ENCODE measurements around the gene SH3RF3.

The SH3RF3 gene

GRCh38 chr2:109454304-109454703 is 325.3 kb downstream of the SH3RF3 start:
- WGBS, 2 experiments, result 85 to 87% methylated on average over 6 of the region's 6 CpGs
- H3K4me3 ChIP-seq (ENCODE audit: insufficient read depth, low read depth, low read length), result no peak overlapping the region
- no peak overlapping the region for H3K27ac ChIP-seq (ENCODE audit: insufficient read depth, low read depth, low read length, poor library complexity, severe bottlenecking)
- H3K27me3 ChIP-seq (ENCODE audit: control insufficient read depth, insufficient read depth, low read length, poor library complexity, severe bottlenecking), result no peaks in the 10 kb centered on the region
- no peaks in the 10 kb centered on the region for H3K9me3 ChIP-seq (ENCODE audit: control insufficient read depth, low read length)
- H3K4me1 ChIP-seq (ENCODE audit: control insufficient read depth, insufficient read depth, low read length), result no peaks in the 10 kb centered on the region
- H3K36me3 ChIP-seq (ENCODE audit: control insufficient read depth, insufficient read depth, low read length), result no peaks in the 10 kb centered on the region

- Histone ChIP-seq H3K27ac (ENCODE audit: insufficient read depth, low read depth, low read length, poor library complexity, severe bottlenecking) (no peak overlapping the region), H3K4me1 (ENCODE audit: control insufficient read depth, insufficient read depth, low read length) (no peaks in the 10 kb centered on the region), H3K4me3 (ENCODE audit: insufficient read depth, low read depth, low read length) (no peak overlapping the region), H3K27me3 (ENCODE audit: control insufficient read depth, insufficient read depth, low read length, poor library complexity, severe bottlenecking) (no peaks in the 10 kb centered on the region), H3K36me3 (ENCODE audit: control insufficient read depth, insufficient read depth, low read length) (no peaks in the 10 kb centered on the region), H3K9me3 (ENCODE audit: control insufficient read depth, low read length) (no peaks in the 10 kb centered on the region)
- WGBS, 2 experiments, result 93 to 96% methylated on average over 7 of the region's 7 CpGs
Measured at GRCh38 chr2:109454765-109455394, 325.9 kb downstream of the SH3RF3 start.

DNA sequence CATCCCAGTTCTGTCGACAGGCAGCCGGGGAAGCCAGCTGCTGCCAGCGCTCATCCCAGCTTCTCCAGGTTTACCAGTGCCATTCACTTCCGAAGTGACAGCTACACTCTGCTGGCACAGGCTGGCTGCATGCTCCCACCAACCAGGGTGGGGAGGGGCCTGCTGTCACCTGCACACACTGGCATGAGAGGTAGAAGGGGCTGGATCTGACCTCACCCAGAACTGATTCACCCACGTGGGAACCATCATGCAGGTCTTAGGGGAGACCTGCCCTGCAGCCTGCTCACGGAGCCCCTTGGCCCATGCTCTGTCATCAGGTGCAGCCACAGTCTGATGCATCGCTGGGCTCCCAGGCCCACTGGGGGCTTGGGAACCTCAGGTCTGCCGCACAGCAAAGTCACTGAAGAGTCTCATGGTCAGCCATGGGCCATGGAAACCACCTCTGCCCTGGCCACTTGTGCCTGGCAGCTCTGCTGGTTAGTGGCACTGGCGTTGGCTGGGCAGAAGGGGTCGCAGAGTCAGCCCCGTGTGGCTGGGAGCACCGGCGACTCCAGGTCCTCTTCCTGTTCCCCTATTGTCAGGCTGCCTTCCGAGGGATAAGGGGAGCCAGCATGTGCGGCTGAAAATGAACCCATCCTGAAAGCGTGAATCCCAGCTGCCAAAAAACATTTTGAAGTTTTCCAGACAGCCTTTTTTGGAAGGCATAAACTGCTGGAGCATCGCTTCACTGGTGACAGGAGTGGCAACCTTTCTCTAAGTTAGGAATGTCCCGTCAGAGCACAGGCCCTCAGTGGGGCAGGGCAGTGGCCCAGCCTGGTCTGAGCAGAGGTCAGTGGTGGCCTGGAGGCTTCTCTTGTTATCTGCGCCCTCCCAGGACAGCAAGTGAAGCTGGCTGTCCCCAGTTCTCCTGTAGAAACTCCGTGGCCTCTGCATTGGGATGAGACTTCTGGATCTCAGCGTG is 327.0 kb downstream of the SH3RF3 start:
- Histone ChIP-seq H3K27ac (ENCODE audit: insufficient read depth, low read depth, low read length, poor library complexity, severe bottlenecking) (no peak overlapping the region), H3K4me1 (ENCODE audit: control insufficient read depth, insufficient read depth, low read length) (no peaks in the 10 kb centered on the region), H3K36me3 (ENCODE audit: control insufficient read depth, insufficient read depth, low read length) (no peaks in the 10 kb centered on the region), H3K9me3 (ENCODE audit: control insufficient read depth, low read length) (no peaks in the 10 kb centered on the region), H3K27me3 (ENCODE audit: control insufficient read depth, insufficient read depth, low read length, poor library complexity, severe bottlenecking) (no peaks in the 10 kb centered on the region), H3K4me3 (ENCODE audit: insufficient read depth, low read depth, low read length) (no peak overlapping the region)
- WGBS, 2 experiments, result 86 to 87% methylated on average over 21 of the region's 21 CpGs

DNA sequence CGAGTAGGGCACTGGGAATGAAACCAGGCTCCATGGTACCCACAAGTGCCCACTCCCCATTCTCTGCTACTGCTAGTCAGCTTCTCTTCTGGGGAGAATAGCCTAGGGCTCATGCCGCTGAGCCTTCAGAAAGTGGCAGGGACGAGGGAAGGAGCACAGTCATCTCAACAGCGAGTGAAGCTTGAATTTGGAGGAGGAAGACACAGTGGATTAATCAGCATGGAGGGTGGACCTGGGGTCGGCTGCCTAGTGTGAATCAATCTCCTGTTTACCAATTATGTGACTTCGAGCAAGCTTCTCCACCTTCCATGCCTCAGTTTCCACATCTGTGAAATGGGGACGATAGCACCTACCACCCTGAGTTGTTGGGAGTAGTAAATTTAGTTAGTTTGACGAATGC is 327.8 kb downstream of the SH3RF3 start:
- Histone ChIP-seq H3K27me3 (ENCODE audit: control insufficient read depth, insufficient read depth, low read length, poor library complexity, severe bottlenecking) (no peaks in the 10 kb centered on the region), H3K36me3 (ENCODE audit: control insufficient read depth, insufficient read depth, low read length) (no peaks in the 10 kb centered on the region), H3K27ac (ENCODE audit: insufficient read depth, low read depth, low read length, poor library complexity, severe bottlenecking) (no peak overlapping the region), H3K4me1 (ENCODE audit: control insufficient read depth, insufficient read depth, low read length) (no peaks in the 10 kb centered on the region), H3K4me3 (ENCODE audit: insufficient read depth, low read depth, low read length) (no peak overlapping the region), H3K9me3 (ENCODE audit: control insufficient read depth, low read length) (no peaks in the 10 kb centered on the region)
- 91 to 94% methylated on average over 6 to 8 of the region's 8 CpGs for WGBS, 2 experiments

DNA sequence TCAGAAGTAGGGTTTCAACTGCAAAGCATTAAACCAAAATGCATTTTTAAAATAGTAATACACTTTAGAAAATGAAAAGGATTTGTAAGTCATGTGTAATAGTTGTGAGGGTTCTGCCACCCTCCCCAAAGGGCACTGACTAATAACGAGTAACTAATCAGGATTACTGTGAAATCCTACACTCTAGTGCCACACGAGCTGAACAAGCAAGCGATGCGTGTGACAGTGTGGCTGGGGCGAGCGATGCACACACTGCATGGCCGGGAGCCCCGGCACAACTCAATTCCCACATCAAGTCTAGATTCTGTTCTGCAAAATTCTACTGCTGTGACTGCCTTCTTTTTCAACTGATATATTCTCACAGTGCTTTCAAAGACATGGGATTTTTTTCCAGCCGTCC is 328.4 kb downstream of the SH3RF3 start:
- Histone ChIP-seq H3K4me3 (ENCODE audit: insufficient read depth, low read depth, low read length) (no peak overlapping the region), H3K27ac (ENCODE audit: insufficient read depth, low read depth, low read length, poor library complexity, severe bottlenecking) (no peak overlapping the region), H3K36me3 (ENCODE audit: control insufficient read depth, insufficient read depth, low read length) (no peaks in the 10 kb centered on the region), H3K9me3 (ENCODE audit: control insufficient read depth, low read length) (no peaks in the 10 kb centered on the region), H3K4me1 (ENCODE audit: control insufficient read depth, insufficient read depth, low read length) (no peaks in the 10 kb centered on the region), H3K27me3 (ENCODE audit: control insufficient read depth, insufficient read depth, low read length, poor library complexity, severe bottlenecking) (no peaks in the 10 kb centered on the region)
- WGBS, 2 experiments, result 91 to 93% methylated on average over 9 of the region's 9 CpGs

- Histone ChIP-seq H3K4me3 (ENCODE audit: insufficient read depth, low read depth, low read length) (no peak overlapping the region), H3K9me3 (ENCODE audit: control insufficient read depth, low read length) (no peaks in the 10 kb centered on the region), H3K36me3 (ENCODE audit: control insufficient read depth, insufficient read depth, low read length) (no peaks in the 10 kb centered on the region), H3K4me1 (ENCODE audit: control insufficient read depth, insufficient read depth, low read length) (no peaks in the 10 kb centered on the region), H3K27ac (ENCODE audit: insufficient read depth, low read depth, low read length, poor library complexity, severe bottlenecking) (no peak overlapping the region), H3K27me3 (ENCODE audit: control insufficient read depth, insufficient read depth, low read length, poor library complexity, severe bottlenecking) (no peaks in the 10 kb centered on the region)
- WGBS, 2 experiments, result 74 to 81% methylated on average over 7 of the region's 7 CpGs
Measured at GRCh38 chr2:109457794-109458193, 328.8 kb downstream of the SH3RF3 start.

- no peaks in the 10 kb centered on the region for H3K36me3 ChIP-seq (ENCODE audit: control insufficient read depth, insufficient read depth, low read length)
- no peak overlapping the region for H3K4me3 ChIP-seq (ENCODE audit: insufficient read depth, low read depth, low read length)
- WGBS, 2 experiments, result 88 to 100% methylated on average over 1 of the region's 1 CpG
- no peak overlapping the region for H3K27ac ChIP-seq (ENCODE audit: insufficient read depth, low read depth, low read length, poor library complexity, severe bottlenecking)
- H3K9me3 ChIP-seq (ENCODE audit: control insufficient read depth, low read length), result no peaks in the 10 kb centered on the region
- no peaks in the 10 kb centered on the region for H3K4me1 ChIP-seq (ENCODE audit: control insufficient read depth, insufficient read depth, low read length)
- H3K27me3 ChIP-seq (ENCODE audit: control insufficient read depth, insufficient read depth, low read length, poor library complexity, severe bottlenecking), result no peaks in the 10 kb centered on the region
Measured at GRCh38 chr2:109458512-109458911, 329.5 kb downstream of the SH3RF3 start.

DNA sequence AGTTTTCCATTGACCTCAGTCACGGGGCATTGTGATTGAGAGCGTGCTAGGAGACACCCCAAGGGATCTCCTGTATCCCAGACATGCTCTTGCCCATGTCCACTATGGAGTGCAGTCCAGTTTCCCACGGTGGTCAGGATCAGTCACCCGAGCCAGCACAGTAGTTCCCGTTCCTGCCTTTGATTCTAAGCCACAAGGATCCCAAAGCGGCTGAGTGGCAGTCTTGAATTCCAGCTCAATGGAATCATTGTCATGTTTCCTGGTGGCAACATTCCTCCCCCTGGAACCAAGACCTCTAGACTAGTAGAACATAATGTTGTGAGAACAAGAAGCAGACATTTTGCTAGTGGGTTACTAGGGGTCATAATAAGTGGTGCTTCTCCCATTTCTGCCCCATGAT is 330.5 kb downstream of the SH3RF3 start:
- Histone ChIP-seq H3K9me3 (ENCODE audit: control insufficient read depth, low read length) (no peaks in the 10 kb centered on the region), H3K36me3 (ENCODE audit: control insufficient read depth, insufficient read depth, low read length) (no peaks in the 10 kb centered on the region), H3K4me3 (ENCODE audit: insufficient read depth, low read depth, low read length) (no peak overlapping the region), H3K4me1 (ENCODE audit: control insufficient read depth, insufficient read depth, low read length) (no peaks in the 10 kb centered on the region), H3K27ac (ENCODE audit: insufficient read depth, low read depth, low read length, poor library complexity, severe bottlenecking) (no peak overlapping the region), H3K27me3 (ENCODE audit: control insufficient read depth, insufficient read depth, low read length, poor library complexity, severe bottlenecking) (no peaks in the 10 kb centered on the region)
- WGBS, 2 experiments, result 89 to 94% methylated on average over 6 of the region's 6 CpGs

DNA sequence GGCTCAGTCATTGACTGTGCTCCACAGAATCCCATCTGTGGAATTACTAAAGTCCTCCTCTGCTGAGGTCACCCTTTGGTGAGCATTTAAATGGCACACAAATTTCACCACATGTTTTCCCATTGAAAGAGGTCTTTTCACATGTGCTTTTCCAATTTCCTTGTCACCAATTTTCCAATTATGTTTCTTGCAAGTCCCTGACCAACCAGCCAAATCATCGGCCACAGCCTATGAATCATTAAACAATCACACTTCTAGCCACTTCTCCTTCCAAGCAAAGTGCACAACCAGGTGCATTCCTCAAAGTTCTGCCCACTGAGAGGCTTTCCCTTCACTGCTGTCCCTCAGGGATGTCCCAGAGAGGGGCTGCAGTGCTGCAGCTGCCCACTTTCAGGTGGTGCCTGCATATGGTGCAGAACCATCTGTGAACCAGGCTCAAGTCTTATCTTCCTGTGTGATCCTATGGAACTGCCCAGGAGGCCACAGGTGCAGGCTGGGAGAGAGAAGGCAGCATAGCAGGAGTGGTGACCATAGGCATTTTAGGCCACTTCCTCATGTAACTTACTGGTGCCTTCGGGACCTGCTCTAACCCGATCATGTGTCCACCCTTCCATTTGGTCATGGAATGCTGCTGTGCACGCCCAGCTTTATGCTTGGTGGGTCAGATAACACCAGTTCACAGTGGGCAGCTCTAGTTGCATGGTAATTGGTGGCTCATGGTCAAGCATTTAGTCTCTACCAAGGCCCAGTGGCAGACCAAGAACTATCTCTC is 331.7 kb downstream of the SH3RF3 start:
- Histone ChIP-seq H3K36me3 (ENCODE audit: control insufficient read depth, insufficient read depth, low read length) (no peaks in the 10 kb centered on the region), H3K4me1 (ENCODE audit: control insufficient read depth, insufficient read depth, low read length) (no peaks in the 10 kb centered on the region), H3K27me3 (ENCODE audit: control insufficient read depth, insufficient read depth, low read length, poor library complexity, severe bottlenecking) (no peaks in the 10 kb centered on the region), H3K27ac (ENCODE audit: insufficient read depth, low read depth, low read length, poor library complexity, severe bottlenecking) (no peak overlapping the region), H3K4me3 (ENCODE audit: insufficient read depth, low read depth, low read length) (no peak overlapping the region), H3K9me3 (ENCODE audit: control insufficient read depth, low read length) (no peaks in the 10 kb centered on the region)
- WGBS, 2 experiments, result 91 to 93% methylated on average over 4 of the region's 4 CpGs

DNA sequence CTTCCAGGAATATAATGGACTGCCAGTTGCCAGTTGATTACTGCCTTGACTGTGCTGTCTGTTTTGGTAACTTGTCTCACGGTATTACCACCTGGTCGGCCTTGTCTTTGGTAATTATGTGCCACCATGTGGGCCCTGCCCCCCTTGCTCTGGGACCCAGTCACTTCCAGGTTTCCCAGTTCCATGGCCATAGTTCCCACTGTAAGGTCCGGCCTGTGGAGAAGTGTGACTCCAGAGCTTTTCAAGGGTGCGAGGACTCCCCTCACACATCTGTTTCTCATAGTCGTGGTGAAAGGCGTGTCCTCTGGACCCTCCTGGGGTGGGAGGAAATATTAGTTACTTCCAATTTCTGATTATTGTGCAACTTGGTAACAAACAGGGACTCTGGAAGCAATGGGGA is 334.2 kb downstream of the SH3RF3 start:
- 74 to 77% methylated on average over 6 of the region's 6 CpGs for WGBS, 2 experiments
- no peaks in the 10 kb centered on the region for H3K27me3 ChIP-seq (ENCODE audit: control insufficient read depth, insufficient read depth, low read length, poor library complexity, severe bottlenecking)
- no peak overlapping the region for H3K4me3 ChIP-seq (ENCODE audit: insufficient read depth, low read depth, low read length)
- no peak overlapping the region for H3K27ac ChIP-seq (ENCODE audit: insufficient read depth, low read depth, low read length, poor library complexity, severe bottlenecking)
- no peaks in the 10 kb centered on the region for H3K4me1 ChIP-seq (ENCODE audit: control insufficient read depth, insufficient read depth, low read length)
- no peaks in the 10 kb centered on the region for H3K36me3 ChIP-seq (ENCODE audit: control insufficient read depth, insufficient read depth, low read length)
- no peaks in the 10 kb centered on the region for H3K9me3 ChIP-seq (ENCODE audit: control insufficient read depth, low read length)
